WTC11 (cell line): ENCODE results near the gene FAM47C. TPM values are rescaled to one million over a fixed set of nuclear protein-coding genes. Genes with fewer than 3 reads are reported as not detected.
A peak's percentile ranks its signal among the peaks of the same experiment; 100 is the strongest.
"Not testable (repeated sequence)": the region's sequence is repeated elsewhere in the genome, so short reads cannot be mapped to it uniquely, and the experiment has no call there.

Experiments
- ATAC-seq: fragments of 200-7000 bp; cut with Tn5 transposase; 2 replicates; pipeline ENCODE4 v1.10.0; 2021; ENCODE audit warnings: mild to moderate bottlenecking, moderate library complexity
- Bru-seq: library from RNA; stranded (reverse); fragments of 400-500 nt; gene quantifications from one replicate; lab custom pipeline; 2021; lab: Mats Ljungman, UMichigan
- CTCF ChIA-PET: fragments of 300-600 bp; sonication (Branson Sonifier 250); formaldehyde crosslinking; loops from one replicate; lab custom pipeline; 2021; ENCODE audit warnings: antibody characterized with exemption; lab: Charles Lee
- POLR2A ChIA-PET: fragments of 350-600 bp; sonication (Branson Sonifier 250); formaldehyde crosslinking; loops from one replicate; lab custom pipeline; 2021; ENCODE audit warnings: antibody characterized with exemption; lab: Charles Lee
- DNase-seq: peaks from one replicate; pipeline ENCODE4 v3.0.0; 2021; ENCODE audit warnings: low spot score
- H3K27ac Mint-ChIP-seq: 2 replicates; pipeline ENCODE4 v1.8.0; 2021; ENCODE audit warnings: mixed read lengths
- H3K27me3 Mint-ChIP-seq: 2 replicates; pipeline ENCODE4 v1.8.0; 2021; ENCODE audit warnings: low read depth, mild to moderate bottlenecking, moderate library complexity, mixed read lengths
- H3K36me3 Mint-ChIP-seq: 2 replicates; pipeline ENCODE4 v1.8.0; 2021; ENCODE audit warnings: mixed read lengths
- H3K4me1 Mint-ChIP-seq: 2 replicates; pipeline ENCODE4 v1.8.0; 2022; ENCODE audit warnings: mixed read lengths
- H3K4me3 Mint-ChIP-seq: 2 replicates; pipeline ENCODE4 v1.8.0; 2021; ENCODE audit warnings: mild to moderate bottlenecking, moderate library complexity, mixed read lengths
- H3K9me3 Mint-ChIP-seq: 2 replicates; pipeline ENCODE4 v1.8.0; 2021; ENCODE audit warnings: mixed read lengths
- CBFB ChIP-seq: sonication (generic); formaldehyde crosslinking; IDR thresholded peaks from 2 replicates; pipeline ENCODE4 v1.8.1; 2022; ENCODE audit warnings: mild to moderate bottlenecking, low read depth, missing genetic modification reagents
- FOXJ3 ChIP-seq: sonication (generic); formaldehyde crosslinking; IDR thresholded peaks from 2 replicates; pipeline ENCODE4 v1.9.0; 2021; ENCODE audit warnings: missing genetic modification reagents, mild to moderate bottlenecking, borderline replicate concordance
- GABPB1 ChIP-seq: sonication (generic); formaldehyde crosslinking; IDR thresholded peaks from 2 replicates; pipeline ENCODE4 v1.8.1; 2023; ENCODE audit warnings: mild to moderate bottlenecking, missing genetic modification reagents
- HMGA2 ChIP-seq: fragments of 250-450 bp; sonication (Bioruptor Pico); IDR thresholded peaks from 2 replicates; pipeline ENCODE4 v1.4.0; 2021; ENCODE audit warnings: mild to moderate bottlenecking, moderate library complexity
- NFYB ChIP-seq: sonication (generic); formaldehyde crosslinking; conservative IDR thresholded peaks from 2 replicates; pipeline ENCODE4 v1.8.0; 2022; ENCODE audit warnings: low read depth, missing genetic modification reagents
- PRRX2 ChIP-seq: fragments of 250-450 bp; sonication (Bioruptor Pico); IDR thresholded peaks from 2 replicates; pipeline ENCODE4 v1.8.0; 2021; ENCODE audit warnings: mild to moderate bottlenecking
- SOX15 ChIP-seq: fragments of 250-450 bp; sonication (Bioruptor Pico); IDR thresholded peaks from 2 replicates; pipeline ENCODE4 v1.9.0; 2021; ENCODE audit warnings: mild to moderate bottlenecking
- SP1 ChIP-seq: sonication (generic); formaldehyde crosslinking; conservative IDR thresholded peaks from 2 replicates; pipeline ENCODE4 v1.8.1; 2022; ENCODE audit warnings: missing genetic modification reagents
- TCF7 ChIP-seq: sonication (generic); formaldehyde crosslinking; IDR thresholded peaks from 2 replicates; pipeline ENCODE4 v1.8.0; 2022; ENCODE audit warnings: mild to moderate bottlenecking, low read depth, missing genetic modification reagents, moderate library complexity
- TEAD4 ChIP-seq: sonication (generic); formaldehyde crosslinking; IDR thresholded peaks from 2 replicates; pipeline ENCODE4 v1.8.0; 2022; ENCODE audit warnings: mild to moderate bottlenecking, missing genetic modification reagents
- ZBTB21 ChIP-seq: sonication (generic); formaldehyde crosslinking; IDR thresholded peaks from 2 replicates; pipeline ENCODE4 v1.8.1; 2023; ENCODE audit warnings: mild to moderate bottlenecking, missing genetic modification reagents, borderline replicate concordance
- ZNF416 ChIP-seq: fragments of 250-450 bp; sonication (Bioruptor Pico); IDR thresholded peaks from 2 replicates; pipeline ENCODE4 v1.9.0; 2021; ENCODE audit warnings: mild to moderate bottlenecking, inconsistent platforms
- ZNF671 ChIP-seq: fragments of 250-450 bp; sonication (Bioruptor Pico); IDR thresholded peaks from 2 replicates; pipeline ENCODE4 v1.8.0; 2021; ENCODE audit warnings: mild to moderate bottlenecking
- long read RNA-seq, 3 experiments: library from RNA in 1 of 3; library from capped mRNA in 1 of 3; library from polyadenylated mRNA in 1 of 3; unstranded in 2 of 3; stranded (forward) in 1 of 3; transcript quantifications; one replicate each; pipeline ENCODE4 v2.0.0, GENCODE V29; 2021
- total RNA-seq: library from RNA; stranded (reverse); gene quantifications from 3 replicates; pipeline ENCODE4 v1.2.3, GENCODE V29; 2021
- TF ChIP-seq, protein P1 (sequence below): fragments of 250-450 bp; sonication (Bioruptor Pico); IDR thresholded peaks from 2 replicates; pipeline ENCODE4 v1.9.0; 2021; ENCODE audit warnings: mild to moderate bottlenecking
- TF ChIP-seq, protein P2 (sequence below): sonication (generic); formaldehyde crosslinking; IDR thresholded peaks from 2 replicates; pipeline ENCODE4 v1.8.1; 2022; ENCODE audit warnings: mild to moderate bottlenecking, missing genetic modification reagents, moderate library complexity, borderline replicate concordance
- TF ChIP-seq, protein P3 (sequence below): sonication (generic); formaldehyde crosslinking; IDR thresholded peaks from 2 replicates; pipeline ENCODE4 v1.8.1; 2022; ENCODE audit warnings: mild to moderate bottlenecking, moderate library complexity, missing genetic modification reagents
- TF ChIP-seq, protein P4 (sequence below): sonication (generic); formaldehyde crosslinking; conservative IDR thresholded peaks from 2 replicates; pipeline ENCODE4 v1.8.1; 2022; ENCODE audit warnings: mild to moderate bottlenecking, missing genetic modification reagents
- TF ChIP-seq, protein P5 (sequence below): sonication (generic); formaldehyde crosslinking; IDR thresholded peaks from 2 replicates; pipeline ENCODE4 v1.8.0; 2022; ENCODE audit warnings: missing genetic modification reagents
- TF ChIP-seq, protein P6 (sequence below): sonication (generic); formaldehyde crosslinking; IDR thresholded peaks from 2 replicates; pipeline ENCODE4 v1.8.0; 2022; ENCODE audit warnings: mild to moderate bottlenecking, missing genetic modification reagents

FAM47C gene
- total RNA-seq, result not detected in 3 replicates
- not detected for Bru-seq, nascent RNA
- long read RNA-seq, experiment 1, result 0 reads
- long read RNA-seq, experiment 2, result 0 reads
- long read RNA-seq, experiment 3, result 0 reads

DNA sequence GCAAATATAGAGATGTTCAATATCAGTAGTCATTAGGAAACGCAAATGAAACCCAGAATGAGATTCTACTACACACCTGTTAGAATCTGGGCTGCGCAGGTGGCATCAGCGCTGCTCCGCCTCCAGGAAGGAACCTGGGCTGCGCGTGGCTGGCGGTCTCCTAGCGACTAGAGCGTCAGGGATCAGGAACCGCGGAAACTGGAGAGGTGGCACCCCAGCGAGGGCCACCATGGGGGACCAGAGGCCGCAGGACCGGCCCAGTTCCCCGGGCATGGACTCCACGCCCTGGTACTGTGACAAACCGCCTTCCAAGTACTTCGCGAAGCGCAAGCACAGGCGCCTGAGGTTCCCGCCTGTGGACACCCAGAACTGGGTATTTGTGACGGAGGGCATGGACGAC lies at the start of gene FAM47C:
TSS of gene FAM47C (plus strand) at position 185 of the 400 bp plus-strand sequence. CDS start at position 230, 45 bp downstream.
- POLR2A ChIA-PET, CTCF ChIA-PET: not testable (repeated sequence)

DNA sequence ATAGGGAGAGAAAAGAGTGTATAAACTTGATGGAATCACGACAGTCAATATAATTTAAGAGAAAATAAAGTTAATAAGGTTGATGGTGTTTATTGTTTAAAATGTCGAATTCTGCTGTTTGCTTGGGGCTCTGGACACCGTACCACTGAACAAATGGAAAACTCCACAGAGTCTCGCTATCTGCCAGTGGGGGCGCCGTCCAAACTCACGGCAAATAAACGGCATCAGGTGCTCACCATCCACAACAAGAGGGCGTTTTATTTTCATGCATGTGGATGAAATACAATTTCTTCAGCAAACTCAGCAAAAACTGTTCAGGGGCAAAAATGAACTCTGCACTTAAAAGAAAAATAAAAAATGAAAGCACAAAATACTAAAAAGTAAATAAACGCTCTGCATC lies 46.6 kb upstream of the FAM47C start:
- Mint-ChIP-seq H3K9me3 (no peaks in the 10 kb centered on the region), H3K36me3 (no peaks in the 10 kb centered on the region), H3K4me3 (peak overlapping the region; percentile 12; the same call in 1 of the 2 replicates), H3K4me1 (peaks cover 13% of the 10 kb centered on the region), H3K27me3 (peaks cover 56% of the 10 kb centered on the region), H3K27ac (no peak overlapping the region)
- ATAC-seq (no peak), DNase-seq (no peak)
- TF ChIP-seq ZNF671 (CRISPR knock-in tag), result no peak
- no peak for TF ChIP-seq SOX15 (CRISPR knock-in tag)
- TF ChIP-seq, protein P1, sequence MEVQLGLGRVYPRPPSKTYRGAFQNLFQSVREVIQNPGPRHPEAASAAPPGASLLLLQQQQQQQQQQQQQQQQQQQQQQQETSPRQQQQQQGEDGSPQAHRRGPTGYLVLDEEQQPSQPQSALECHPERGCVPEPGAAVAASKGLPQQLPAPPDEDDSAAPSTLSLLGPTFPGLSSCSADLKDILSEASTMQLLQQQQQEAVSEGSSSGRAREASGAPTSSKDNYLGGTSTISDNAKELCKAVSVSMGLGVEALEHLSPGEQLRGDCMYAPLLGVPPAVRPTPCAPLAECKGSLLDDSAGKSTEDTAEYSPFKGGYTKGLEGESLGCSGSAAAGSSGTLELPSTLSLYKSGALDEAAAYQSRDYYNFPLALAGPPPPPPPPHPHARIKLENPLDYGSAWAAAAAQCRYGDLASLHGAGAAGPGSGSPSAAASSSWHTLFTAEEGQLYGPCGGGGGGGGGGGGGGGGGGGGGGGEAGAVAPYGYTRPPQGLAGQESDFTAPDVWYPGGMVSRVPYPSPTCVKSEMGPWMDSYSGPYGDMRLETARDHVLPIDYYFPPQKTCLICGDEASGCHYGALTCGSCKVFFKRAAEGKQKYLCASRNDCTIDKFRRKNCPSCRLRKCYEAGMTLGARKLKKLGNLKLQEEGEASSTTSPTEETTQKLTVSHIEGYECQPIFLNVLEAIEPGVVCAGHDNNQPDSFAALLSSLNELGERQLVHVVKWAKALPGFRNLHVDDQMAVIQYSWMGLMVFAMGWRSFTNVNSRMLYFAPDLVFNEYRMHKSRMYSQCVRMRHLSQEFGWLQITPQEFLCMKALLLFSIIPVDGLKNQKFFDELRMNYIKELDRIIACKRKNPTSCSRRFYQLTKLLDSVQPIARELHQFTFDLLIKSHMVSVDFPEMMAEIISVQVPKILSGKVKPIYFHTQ (CRISPR knock-in tag), result no peak
- TF ChIP-seq, protein P2, sequence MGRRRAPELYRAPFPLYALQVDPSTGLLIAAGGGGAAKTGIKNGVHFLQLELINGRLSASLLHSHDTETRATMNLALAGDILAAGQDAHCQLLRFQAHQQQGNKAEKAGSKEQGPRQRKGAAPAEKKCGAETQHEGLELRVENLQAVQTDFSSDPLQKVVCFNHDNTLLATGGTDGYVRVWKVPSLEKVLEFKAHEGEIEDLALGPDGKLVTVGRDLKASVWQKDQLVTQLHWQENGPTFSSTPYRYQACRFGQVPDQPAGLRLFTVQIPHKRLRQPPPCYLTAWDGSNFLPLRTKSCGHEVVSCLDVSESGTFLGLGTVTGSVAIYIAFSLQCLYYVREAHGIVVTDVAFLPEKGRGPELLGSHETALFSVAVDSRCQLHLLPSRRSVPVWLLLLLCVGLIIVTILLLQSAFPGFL, result no peak
- TF ChIP-seq HMGA2 (CRISPR knock-in tag), result no peak
- TF ChIP-seq ZBTB21 (CRISPR knock-in tag), result no peak
- POLR2A ChIA-PET, result no interaction called here
- CTCF ChIA-PET, result no interaction called here

More for the DNA sequence above, at the start of gene FAM47C:
- not testable (repeated sequence) for ATAC-seq, H3K36me3 Mint-ChIP-seq, H3K27me3 Mint-ChIP-seq, H3K4me3 Mint-ChIP-seq, DNase-seq, H3K4me1 Mint-ChIP-seq, H3K9me3 Mint-ChIP-seq, H3K27ac Mint-ChIP-seq

DNA sequence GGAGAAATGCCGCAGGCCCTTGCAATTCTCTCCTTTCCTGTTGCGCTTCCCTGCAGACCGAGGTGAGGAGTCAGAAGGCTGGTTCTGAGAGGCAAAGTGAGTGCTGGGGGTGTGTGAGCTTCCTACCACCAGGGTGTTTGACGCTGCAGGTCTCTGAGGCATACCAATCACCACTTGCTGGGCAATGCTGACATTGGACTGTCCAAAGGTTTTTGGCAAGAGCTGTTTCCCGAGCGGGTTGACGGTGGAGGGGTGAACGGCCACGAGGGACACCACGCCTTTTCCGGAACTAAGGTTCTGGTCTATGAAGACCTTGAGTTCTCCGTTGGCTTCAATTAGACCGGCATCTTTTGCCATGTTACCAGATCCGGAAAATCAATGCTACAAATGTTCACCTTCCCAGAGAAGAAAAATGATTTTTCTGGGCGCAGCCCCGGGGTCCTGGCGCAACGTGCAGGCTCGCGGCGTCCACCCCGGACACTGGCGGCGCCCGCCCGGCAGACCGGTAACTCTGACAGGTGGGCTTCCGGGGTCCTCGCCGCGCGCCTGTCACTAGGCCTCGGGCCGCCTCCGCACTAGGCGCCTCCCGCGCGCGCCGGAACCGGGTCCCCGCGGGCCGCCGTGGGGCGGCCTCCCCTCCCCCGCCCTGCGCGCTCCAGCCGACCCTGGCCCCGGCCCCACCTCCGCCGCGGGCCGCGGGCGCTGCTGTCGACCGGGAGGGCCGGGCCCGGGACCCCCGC lies 44.9 kb upstream of the FAM47C start:
- peak overlapping the region; percentile 66 for H3K4me3 Mint-ChIP-seq
- ATAC-seq (peak; percentile 61), DNase-seq (no peak)
- POLR2A ChIA-PET, result no interaction called here
- no peak for TF ChIP-seq NFYB (CRISPR knock-in tag)
- TF ChIP-seq, protein P3, sequence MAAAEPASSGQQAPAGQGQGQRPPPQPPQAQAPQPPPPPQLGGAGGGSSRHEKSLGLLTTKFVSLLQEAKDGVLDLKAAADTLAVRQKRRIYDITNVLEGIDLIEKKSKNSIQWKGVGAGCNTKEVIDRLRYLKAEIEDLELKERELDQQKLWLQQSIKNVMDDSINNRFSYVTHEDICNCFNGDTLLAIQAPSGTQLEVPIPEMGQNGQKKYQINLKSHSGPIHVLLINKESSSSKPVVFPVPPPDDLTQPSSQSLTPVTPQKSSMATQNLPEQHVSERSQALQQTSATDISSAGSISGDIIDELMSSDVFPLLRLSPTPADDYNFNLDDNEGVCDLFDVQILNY (CRISPR knock-in tag), result no peak
- TF ChIP-seq, protein P4, sequence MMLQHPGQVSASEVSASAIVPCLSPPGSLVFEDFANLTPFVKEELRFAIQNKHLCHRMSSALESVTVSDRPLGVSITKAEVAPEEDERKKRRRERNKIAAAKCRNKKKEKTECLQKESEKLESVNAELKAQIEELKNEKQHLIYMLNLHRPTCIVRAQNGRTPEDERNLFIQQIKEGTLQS, result no peak
- TF ChIP-seq TCF7 (CRISPR knock-in tag), result no peak
- no peak for TF ChIP-seq FOXJ3 (CRISPR knock-in tag)
- TF ChIP-seq, all 79 proteins: peak for 0
- H3K4me1 Mint-ChIP-seq, result peaks cover 8% of the 10 kb centered on the region
- no peak overlapping the region for H3K27ac Mint-ChIP-seq
- CTCF ChIA-PET, result interaction anchor here (0.8 kb wide), 1 partner anchor 13 kb away, joined by 3 read pairs; no protein-coding TSS in a partner anchor
- peaks cover 45% of the 10 kb centered on the region for H3K27me3 Mint-ChIP-seq
- H3K9me3 Mint-ChIP-seq, result no peaks in the 10 kb centered on the region
- H3K36me3 Mint-ChIP-seq, result no peaks in the 10 kb centered on the region

DNA sequence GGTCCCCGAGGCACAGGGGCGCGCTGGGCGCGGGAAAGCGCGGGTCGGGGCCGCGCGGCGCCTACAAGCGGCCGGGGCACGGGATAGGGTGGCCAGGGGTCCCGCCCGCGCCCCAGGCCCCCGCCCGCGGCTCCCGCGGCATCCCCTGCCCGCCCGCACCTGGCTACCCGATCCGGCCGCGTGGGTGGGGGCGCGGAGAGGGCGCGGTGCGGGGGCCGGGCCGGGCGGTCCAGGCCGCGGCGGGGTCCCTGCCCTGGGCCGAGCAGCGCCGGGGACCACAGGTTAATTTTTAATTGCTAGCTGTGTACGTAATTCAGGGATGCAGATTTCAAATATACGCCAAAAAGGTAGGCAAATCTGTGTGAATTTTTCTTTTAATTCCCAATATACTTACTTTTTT lies 44.3 kb upstream of the FAM47C start:
- POLR2A ChIA-PET, result no interaction called here
- DNase-seq, result no peak
- TF ChIP-seq PRRX2 (CRISPR knock-in tag) (no peak), CBFB (CRISPR knock-in tag) (no peak), GABPB1 (CRISPR knock-in tag) (no peak), SP1 (CRISPR knock-in tag) (no peak), TEAD4 (CRISPR knock-in tag) (no peak), NFYB (CRISPR knock-in tag) (no peak), ZNF416 (CRISPR knock-in tag) (no peak)
- TF ChIP-seq, protein P5, sequence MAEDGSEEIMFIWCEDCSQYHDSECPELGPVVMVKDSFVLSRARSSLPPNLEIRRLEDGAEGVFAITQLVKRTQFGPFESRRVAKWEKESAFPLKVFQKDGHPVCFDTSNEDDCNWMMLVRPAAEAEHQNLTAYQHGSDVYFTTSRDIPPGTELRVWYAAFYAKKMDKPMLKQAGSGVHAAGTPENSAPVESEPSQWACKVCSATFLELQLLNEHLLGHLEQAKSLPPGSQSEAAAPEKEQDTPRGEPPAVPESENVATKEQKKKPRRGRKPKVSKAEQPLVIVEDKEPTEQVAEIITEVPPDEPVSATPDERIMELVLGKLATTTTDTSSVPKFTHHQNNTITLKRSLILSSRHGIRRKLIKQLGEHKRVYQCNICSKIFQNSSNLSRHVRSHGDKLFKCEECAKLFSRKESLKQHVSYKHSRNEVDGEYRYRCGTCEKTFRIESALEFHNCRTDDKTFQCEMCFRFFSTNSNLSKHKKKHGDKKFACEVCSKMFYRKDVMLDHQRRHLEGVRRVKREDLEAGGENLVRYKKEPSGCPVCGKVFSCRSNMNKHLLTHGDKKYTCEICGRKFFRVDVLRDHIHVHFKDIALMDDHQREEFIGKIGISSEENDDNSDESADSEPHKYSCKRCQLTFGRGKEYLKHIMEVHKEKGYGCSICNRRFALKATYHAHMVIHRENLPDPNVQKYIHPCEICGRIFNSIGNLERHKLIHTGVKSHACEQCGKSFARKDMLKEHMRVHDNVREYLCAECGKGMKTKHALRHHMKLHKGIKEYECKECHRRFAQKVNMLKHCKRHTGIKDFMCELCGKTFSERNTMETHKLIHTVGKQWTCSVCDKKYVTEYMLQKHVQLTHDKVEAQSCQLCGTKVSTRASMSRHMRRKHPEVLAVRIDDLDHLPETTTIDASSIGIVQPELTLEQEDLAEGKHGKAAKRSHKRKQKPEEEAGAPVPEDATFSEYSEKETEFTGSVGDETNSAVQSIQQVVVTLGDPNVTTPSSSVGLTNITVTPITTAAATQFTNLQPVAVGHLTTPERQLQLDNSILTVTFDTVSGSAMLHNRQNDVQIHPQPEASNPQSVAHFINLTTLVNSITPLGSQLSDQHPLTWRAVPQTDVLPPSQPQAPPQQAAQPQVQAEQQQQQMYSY (CRISPR knock-in tag), result no peak
- TF ChIP-seq, protein P6, sequence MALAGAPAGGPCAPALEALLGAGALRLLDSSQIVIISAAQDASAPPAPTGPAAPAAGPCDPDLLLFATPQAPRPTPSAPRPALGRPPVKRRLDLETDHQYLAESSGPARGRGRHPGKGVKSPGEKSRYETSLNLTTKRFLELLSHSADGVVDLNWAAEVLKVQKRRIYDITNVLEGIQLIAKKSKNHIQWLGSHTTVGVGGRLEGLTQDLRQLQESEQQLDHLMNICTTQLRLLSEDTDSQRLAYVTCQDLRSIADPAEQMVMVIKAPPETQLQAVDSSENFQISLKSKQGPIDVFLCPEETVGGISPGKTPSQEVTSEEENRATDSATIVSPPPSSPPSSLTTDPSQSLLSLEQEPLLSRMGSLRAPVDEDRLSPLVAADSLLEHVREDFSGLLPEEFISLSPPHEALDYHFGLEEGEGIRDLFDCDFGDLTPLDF (CRISPR knock-in tag), result no peak

More for the DNA sequence above, 44.3 kb upstream of the FAM47C start:
- no peak overlapping the region for H3K27ac Mint-ChIP-seq
- 0 out of 2 replicates have a peak, but pooled peaks have one; percentile 18 for ATAC-seq
- no peaks in the 10 kb centered on the region for H3K9me3 Mint-ChIP-seq
- H3K36me3 Mint-ChIP-seq, result no peaks in the 10 kb centered on the region
- CTCF ChIA-PET, result no interaction called here
- peaks cover 3% of the 10 kb centered on the region; the same call in 1 of the 2 replicates for H3K4me1 Mint-ChIP-seq
- H3K27me3 Mint-ChIP-seq, result peaks cover 39% of the 10 kb centered on the region
- H3K4me3 Mint-ChIP-seq, result no peak overlapping the region
